MG63 (cell line): ENCODE measurements around the gene SLC38A4. TPM values are rescaled to one million over a fixed set of nuclear protein-coding genes. Genes with fewer than 3 reads are reported as not detected.
"Not testable (repeated sequence)": the region's sequence is repeated elsewhere in the genome, so short reads cannot be mapped to it uniquely, and the experiment has no call there.

Experiments
- DNase-seq: peaks from one replicate; pipeline ENCODE4 v3.0.0-alpha.2; 2020
- H3K27me3 ChIP-seq: fragments of 250-450 bp; sonication (Bioruptor Pico); 2 replicates; pipeline ENCODE4 v1.5.1; 2020; ENCODE audit warnings: mild to moderate bottlenecking, moderate library complexity
- H3K36me3 ChIP-seq: fragments of 250-450 bp; sonication (Bioruptor Pico); 2 replicates; pipeline ENCODE4 v1.5.1; 2020; ENCODE audit warnings: mild to moderate bottlenecking, moderate library complexity
- H3K4me3 ChIP-seq: fragments of 250-450 bp; sonication (Bioruptor Pico); 2 replicates; pipeline ENCODE4 v1.5.1; 2020; ENCODE audit warnings: mild to moderate bottlenecking, moderate library complexity
- H3K9me3 ChIP-seq: fragments of 250-450 bp; sonication (Bioruptor Pico); 2 replicates; pipeline ENCODE4 v1.5.1; 2020; ENCODE audit warnings: mild to moderate bottlenecking, moderate library complexity
- total RNA-seq: library from RNA; depleted of rRNA; stranded (reverse); fragments of >200 nt; shearing (Covaris generic); gene quantifications from 2 replicates; pipeline ENCODE4 v1.2.3, GENCODE V29; 2014; ENCODE audit warnings: low replicate concordance; rRNA removed

SLC38A4 gene
- 3.0 and 7.8 TPM in 2 replicates for total RNA-seq

GRCh38 chr12:46825591-46826414, at the start of gene SLC38A4:
TSS of gene SLC38A4 (minus strand) at chr12:46825997. CDS start at chr12:46793071, 32,926 bp downstream.
- H3K4me3 ChIP-seq: peak within 1 kb of the TSS; percentile 32
- no peaks in the 10 kb centered on the region for H3K36me3 ChIP-seq
- peak; percentile 55 for DNase-seq
- no peaks in the 10 kb centered on the region; the same call in 1 of the 2 replicates for H3K9me3 ChIP-seq
- no peaks in the 10 kb centered on the region for H3K27me3 ChIP-seq

- H3K27me3 ChIP-seq: no peaks in the 10 kb centered on the region
- no peak for DNase-seq
- H3K36me3 ChIP-seq: no peaks in the 10 kb centered on the region
- peaks cover 18% of the 10 kb centered on the region for H3K9me3 ChIP-seq
- H3K4me3 ChIP-seq: no peak overlapping the region
These were observed 49.3 kb upstream of the SLC38A4 start for GRCh38 chr12:46875095-46875494.

- peak; percentile 62 for DNase-seq
- H3K4me3 ChIP-seq: no peak overlapping the region
- H3K27me3 ChIP-seq: no peaks in the 10 kb centered on the region
- no peaks in the 10 kb centered on the region for H3K36me3 ChIP-seq
- peaks cover 18% of the 10 kb centered on the region for H3K9me3 ChIP-seq
These were observed 48.8 kb upstream of the SLC38A4 start for GRCh38 chr12:46874642-46875041.

- Histone ChIP-seq H3K27me3 (no peaks in the 10 kb centered on the region), H3K36me3 (no peaks in the 10 kb centered on the region), H3K4me3 (no peak overlapping the region), H3K9me3 (peaks cover 15% of the 10 kb centered on the region)
- no peak for DNase-seq
These were observed 46.3 kb upstream of the SLC38A4 start for GRCh38 chr12:46872135-46872534.

GRCh38 chr12:46865311-46865710, 39.5 kb upstream of the SLC38A4 start:
- Histone ChIP-seq H3K36me3 (no peaks in the 10 kb centered on the region), H3K9me3 (peaks cover 12% of the 10 kb centered on the region), H3K4me3 (no peak overlapping the region), H3K27me3 (no peaks in the 10 kb centered on the region)
- DNase-seq: no peak

GRCh38 chr12:46858368-46858767, 32.6 kb upstream of the SLC38A4 start:
- peaks cover 20% of the 10 kb centered on the region for H3K9me3 ChIP-seq
- DNase-seq: no peak
- H3K36me3 ChIP-seq: no peaks in the 10 kb centered on the region
- H3K27me3 ChIP-seq: no peaks in the 10 kb centered on the region
- H3K4me3 ChIP-seq: no peak overlapping the region

GRCh38 chr12:46857486-46857885, 31.7 kb upstream of the SLC38A4 start:
- H3K9me3 ChIP-seq: peaks cover 20% of the 10 kb centered on the region
- no peaks in the 10 kb centered on the region for H3K36me3 ChIP-seq
- no peaks in the 10 kb centered on the region for H3K27me3 ChIP-seq
- DNase-seq: no peak
- H3K4me3 ChIP-seq: no peak overlapping the region

GRCh38 chr12:46855760-46856159, 30.0 kb upstream of the SLC38A4 start:
- Histone ChIP-seq H3K9me3 (peaks cover 17% of the 10 kb centered on the region), H3K4me3 (no peak overlapping the region), H3K36me3 (no peaks in the 10 kb centered on the region), H3K27me3 (no peaks in the 10 kb centered on the region)
- no peak for DNase-seq

GRCh38 chr12:46854188-46854587, 28.4 kb upstream of the SLC38A4 start:
- not testable (repeated sequence) for H3K36me3 ChIP-seq, DNase-seq, H3K4me3 ChIP-seq, H3K27me3 ChIP-seq
- H3K9me3 ChIP-seq: peaks cover 16% of the 10 kb centered on the region

- not testable (repeated sequence) for H3K4me3 ChIP-seq, H3K9me3 ChIP-seq, DNase-seq, H3K27me3 ChIP-seq, H3K36me3 ChIP-seq
These were observed 23.0 kb upstream of the SLC38A4 start for GRCh38 chr12:46848792-46849191.

- Histone ChIP-seq H3K27me3 (no peaks in the 10 kb centered on the region), H3K4me3 (no peak overlapping the region), H3K36me3 (no peaks in the 10 kb centered on the region), H3K9me3 (no peaks in the 10 kb centered on the region)
- DNase-seq: no peak
These were observed 21.2 kb upstream of the SLC38A4 start for GRCh38 chr12:46847001-46847400.

- H3K36me3 ChIP-seq: no peaks in the 10 kb centered on the region
- no peak overlapping the region for H3K4me3 ChIP-seq
- no peaks in the 10 kb centered on the region for H3K9me3 ChIP-seq
- no peaks in the 10 kb centered on the region for H3K27me3 ChIP-seq
- peak; percentile 29 for DNase-seq
These were observed 18.0 kb upstream of the SLC38A4 start for GRCh38 chr12:46843811-46844210.

- DNase-seq: no peak
- Histone ChIP-seq H3K36me3 (no peaks in the 10 kb centered on the region), H3K9me3 (no peaks in the 10 kb centered on the region), H3K4me3 (no peak overlapping the region), H3K27me3 (no peaks in the 10 kb centered on the region)
These were observed 16.1 kb upstream of the SLC38A4 start for GRCh38 chr12:46841891-46842290.

GRCh38 chr12:46839964-46840363, 14.2 kb upstream of the SLC38A4 start:
- no peak for DNase-seq
- no peaks in the 10 kb centered on the region for H3K27me3 ChIP-seq

GRCh38 chr12:46839232-46839631, 13.4 kb upstream of the SLC38A4 start:
- Histone ChIP-seq H3K27me3 (no peaks in the 10 kb centered on the region), H3K36me3 (no peaks in the 10 kb centered on the region), H3K4me3 (no peak overlapping the region), H3K9me3 (no peaks in the 10 kb centered on the region)
- DNase-seq: no peak

More at GRCh38 chr12:46839964-46840363, 14.2 kb upstream of the SLC38A4 start:
- H3K4me3 ChIP-seq: no peak overlapping the region
- H3K9me3 ChIP-seq: no peaks in the 10 kb centered on the region
- no peaks in the 10 kb centered on the region for H3K36me3 ChIP-seq

- DNase-seq: no peak
- Histone ChIP-seq H3K4me3 (no peak overlapping the region), H3K27me3 (no peaks in the 10 kb centered on the region), H3K9me3 (no peaks in the 10 kb centered on the region), H3K36me3 (no peaks in the 10 kb centered on the region)
These were observed 10.0 kb upstream of the SLC38A4 start for GRCh38 chr12:46835785-46836184.

- Histone ChIP-seq H3K27me3 (no peaks in the 10 kb centered on the region), H3K36me3 (no peaks in the 10 kb centered on the region), H3K4me3 (no peak overlapping the region), H3K9me3 (no peaks in the 10 kb centered on the region)
- DNase-seq: no peak
These were observed 6.4 kb upstream of the SLC38A4 start for GRCh38 chr12:46832130-46832704.
